Colonic mucosa (tissue), 4 donors: ENCODE results near the gene CRYBG1. TPM values are rescaled to one million over a fixed set of nuclear protein-coding genes. Genes with fewer than 3 reads are reported as not detected.

Experiments
- DNase-seq: peaks from one replicate; pipeline ENCODE4 v3.0.0-alpha.2; 2020
- H3K27ac ChIP-seq: fragments of 200-600 bp; one replicate; pipeline ENCODE4 v1.8.0; 2021
- H3K27me3 ChIP-seq: fragments of 200-600 bp; one replicate; pipeline ENCODE4 v1.8.0; 2021
- H3K36me3 ChIP-seq: fragments of 200-600 bp; one replicate; pipeline ENCODE4 v1.8.0; 2021
- H3K4me1 ChIP-seq: fragments of 200-600 bp; one replicate; pipeline ENCODE4 v1.8.0; 2021; ENCODE audit warnings: mild to moderate bottlenecking
- H3K4me3 ChIP-seq: fragments of 200-600 bp; one replicate; pipeline ENCODE4 v1.8.0; 2021
- H3K9ac ChIP-seq, 2 donors: one replicate each; pipeline ENCODE4 v1.7.0; 2013; ENCODE audit warnings: control low read depth in 2 of 2, low read depth in 2 of 2, low read length in 2 of 2
- H3K9me3 ChIP-seq: fragments of 200-600 bp; one replicate; pipeline ENCODE4 v1.8.0; 2021
- CTCF ChIP-seq: fragments of 200-600 bp; IDR thresholded peaks from one replicate; pipeline ENCODE4 v1.8.0; 2022; ENCODE audit warnings: antibody characterized with exemption, mild to moderate bottlenecking
- intact Hi-C: fragments of 100-400 bp; cut with DNase I; formaldehyde crosslinking; loops from one replicate; pipeline ENCODE4 v1.14.1; 2022
- total RNA-seq, 2 donors: library from RNA; stranded (reverse); fragmentation: NEBNext Ultra II Directional in 1 of 2; extraction: Animal tissue kit (Norgen Biotek cat#: 25700) in 1 of 2; gene quantifications; one replicate each; pipeline ENCODE4 v1.2.1, GENCODE V29; 2021
- donor health status: healthy.
- donor health status: DM: no; HTN: no; CAD: no.
- donor health status: DM: no; HTN: no; CAD: no.

The CRYBG1 gene
- total RNA-seq, 2 donors from 2014 or later = 80.5 to 102 TPM

GRCh38 chr6:106502559-106502958, 142.0 kb downstream of the CRYBG1 start:
- H3K4me3 ChIP-seq = no peak overlapping the region
- H3K4me1 ChIP-seq = no peaks in the 10 kb centered on the region
- H3K9me3 ChIP-seq = no peaks in the 10 kb centered on the region
- no peak for DNase-seq
- H3K36me3 ChIP-seq = no peaks in the 10 kb centered on the region
- no peak overlapping the region for H3K9ac ChIP-seq
- TF ChIP-seq CTCF = no peak
- intact Hi-C loops = no loop called here
- H3K27me3 ChIP-seq = no peaks in the 10 kb centered on the region
- H3K27ac ChIP-seq = no peak overlapping the region

- intact Hi-C loops = no loop called here
- Histone ChIP-seq H3K9me3 (no peaks in the 10 kb centered on the region), H3K27me3 (no peaks in the 10 kb centered on the region), H3K4me3 (no peak overlapping the region), H3K4me1 (no peaks in the 10 kb centered on the region), H3K9ac (no peak overlapping the region), H3K36me3 (no peaks in the 10 kb centered on the region), H3K27ac (no peak overlapping the region)
- no peak for DNase-seq
- no peak for TF ChIP-seq CTCF
These were observed 147.8 kb downstream of the CRYBG1 start for GRCh38 chr6:106508277-106508676.

- H3K4me1 ChIP-seq = no peaks in the 10 kb centered on the region
- no peak overlapping the region for H3K9ac ChIP-seq
- H3K27ac ChIP-seq = no peak overlapping the region
- H3K4me3 ChIP-seq = no peak overlapping the region
- no peaks in the 10 kb centered on the region for H3K27me3 ChIP-seq
- no peaks in the 10 kb centered on the region for H3K36me3 ChIP-seq
- DNase-seq = no peak
- no peaks in the 10 kb centered on the region for H3K9me3 ChIP-seq
- intact Hi-C loops = no loop called here
- TF ChIP-seq CTCF = no peak
These were observed 148.3 kb downstream of the CRYBG1 start for GRCh38 chr6:106508834-106509233.

- no peaks in the 10 kb centered on the region for H3K4me1 ChIP-seq
- no peaks in the 10 kb centered on the region for H3K36me3 ChIP-seq
- peak overlapping the region in 1 of 2 donors; percentile 89 for H3K9ac ChIP-seq
- no peak for TF ChIP-seq CTCF
- no peak for DNase-seq
- no peaks in the 10 kb centered on the region for H3K9me3 ChIP-seq
- H3K27ac ChIP-seq = no peak overlapping the region
- H3K27me3 ChIP-seq = no peaks in the 10 kb centered on the region
- intact Hi-C loops = loop anchor here (5.0 kb wide), 1 partner anchor 52 kb away; no protein-coding TSS in a partner anchor
- H3K4me3 ChIP-seq = peak overlapping the region; percentile 70
These were observed 149.0 kb downstream of the CRYBG1 start for GRCh38 chr6:106509420-106510089.

GRCh38 chr6:106510090-106510970, 149.8 kb downstream of the CRYBG1 start:
- Histone ChIP-seq H3K4me1 (no peaks in the 10 kb centered on the region), H3K9ac (peak overlapping the region in 1 of 2 donors; percentile 89), H3K36me3 (no peaks in the 10 kb centered on the region), H3K4me3 (peak overlapping the region; percentile 70), H3K27ac (peak overlapping the region; percentile 91), H3K9me3 (no peaks in the 10 kb centered on the region), H3K27me3 (no peaks in the 10 kb centered on the region)
- peak; percentile 90 for DNase-seq
- TF ChIP-seq CTCF = no peak
- intact Hi-C loops = loop anchor here (5.0 kb wide), 1 partner anchor 53 kb away; no protein-coding TSS in a partner anchor
